ENCODE measurements around the gene PRND. TPM values are rescaled to one million over a fixed set of nuclear protein-coding genes. Genes with fewer than 3 reads are reported as not detected.
A peak's percentile ranks its signal among the peaks of the same experiment; 100 is the strongest.

Gene PRND
- total RNA-seq: under 1 TPM; 0.24 to 0.88 TPM
- polyA plus RNA-seq (2013, experiment 1 of 2): 0.32 TPM
- polyA plus RNA-seq (2013, experiment 2 of 2): 0.21 TPM
- long read RNA-seq, experiment 1: 0 reads
- long read RNA-seq, experiment 2, transcript PRND-201 (2 exons, 3,980 nt): major isoform, 6 of 7 reads
- long read RNA-seq, experiment 2, partial matches to known transcripts: 0 of 7 reads
- long read RNA-seq, experiment 2, other reads (novel, unspliced or antisense): 1 of 7 reads
- long read RNA-seq, experiment 3, transcript PRND-201 (2 exons, 3,980 nt): major isoform, 5 of 5 reads
- long read RNA-seq, experiment 3, partial matches to known transcripts: 0 of 5 reads
- long read RNA-seq, experiment 3, other reads (novel, unspliced or antisense): 0 of 5 reads
- long read RNA-seq, experiment 4, partial matches to known transcripts: 0 of 1 reads
- long read RNA-seq, experiment 4, other reads (novel, unspliced or antisense): 0 of 1 reads

- Histone ChIP-seq H3K4me3 (ENCODE audit: low read length) (peak within 1 kb of the TSS; percentile 61), H3K9me3 (ENCODE audit: control insufficient read depth, low read length) (no peaks in the 10 kb centered on the region), H3K27ac (ENCODE audit: low read depth, low read length) (no peak within 1 kb of the TSS), H3K27me3 (ENCODE audit: control insufficient read depth, insufficient read depth, low read length, poor library complexity, severe bottlenecking) (no peaks in the 10 kb centered on the region), H3K36me3 (ENCODE audit: control insufficient read depth, insufficient read depth, low read length) (no peaks in the 10 kb centered on the region), H3K4me1 (ENCODE audit: control insufficient read depth, insufficient read depth, low read length) (peaks cover 11% of the 10 kb centered on the region), H3K9ac (ENCODE audit: extremely low read depth, low read length, poor library complexity, severe bottlenecking) (peak within 1 kb of the TSS; percentile 70)
- 91 to 94% methylated on average over 2 to 8 of the region's 8 CpGs for WGBS, 2 experiments (ENCODE audit: insufficient coverage in 1 of 2, insufficient read length in 1 of 2)
- Mint-ChIP-seq H3K4me1 (peaks cover 21% of the 10 kb centered on the region), H3K36me3 (ENCODE audit: low read depth) (no peaks in the 10 kb centered on the region), H3K27me3 (ENCODE audit: insufficient read depth) (no peaks in the 10 kb centered on the region), H3K27ac (peak within 1 kb of the TSS; percentile 91), H3K9me3 (peaks cover 1% of the 10 kb centered on the region), H3K4me3 (no peak within 1 kb of the TSS)
- no peak for DNase-seq
- TF ChIP-seq CTCF (conservative IDR thresholded peaks at IDR 0.05): no peak
These were observed at the start of gene PRND for GRCh38 chr20:4721719-4722118. Gene PRND (plus strand): TSS chr20:4721909. CDS start chr20:4724552, 2,643 bp downstream.

- Mint-ChIP-seq H3K36me3 (ENCODE audit: low read depth) (no peaks in the 10 kb centered on the region), H3K27ac (no peak overlapping the region), H3K4me1 (peaks cover 3% of the 10 kb centered on the region), H3K9me3 (no peaks in the 10 kb centered on the region), H3K4me3 (no peak overlapping the region), H3K27me3 (ENCODE audit: insufficient read depth) (no peaks in the 10 kb centered on the region)
- TF ChIP-seq CTCF (conservative IDR thresholded peaks at IDR 0.05): no peak
- no peaks in the 10 kb centered on the region for H3K27me3 ChIP-seq (ENCODE audit: control insufficient read depth, insufficient read depth, low read length, poor library complexity, severe bottlenecking)
- WGBS, 2 experiments (ENCODE audit: insufficient coverage in 1 of 2, insufficient read length in 1 of 2): 93 to 95% methylated on average over 5 of the region's 5 CpGs
- no peak for DNase-seq
- no peak overlapping the region for H3K4me3 ChIP-seq (ENCODE audit: low read length)
- no peak overlapping the region for H3K9ac ChIP-seq (ENCODE audit: extremely low read depth, low read length, poor library complexity, severe bottlenecking)
- no peaks in the 10 kb centered on the region for H3K9me3 ChIP-seq (ENCODE audit: control insufficient read depth, low read length)
- no peaks in the 10 kb centered on the region for H3K36me3 ChIP-seq (ENCODE audit: control insufficient read depth, insufficient read depth, low read length)
- H3K4me1 ChIP-seq (ENCODE audit: control insufficient read depth, insufficient read depth, low read length): no peaks in the 10 kb centered on the region
- no peak overlapping the region for H3K27ac ChIP-seq (ENCODE audit: low read depth, low read length)
These were observed 48.8 kb upstream of the PRND start for GRCh38 chr20:4672948-4673347.

GRCh38 chr20:4673371-4674001 is 48.2 kb upstream of the PRND start:
- Mint-ChIP-seq H3K27ac (no peak overlapping the region), H3K4me1 (peaks cover 3% of the 10 kb centered on the region), H3K4me3 (no peak overlapping the region), H3K27me3 (ENCODE audit: insufficient read depth) (no peaks in the 10 kb centered on the region), H3K36me3 (ENCODE audit: low read depth) (no peaks in the 10 kb centered on the region), H3K9me3 (no peaks in the 10 kb centered on the region)
- WGBS, 2 experiments (ENCODE audit: insufficient coverage in 1 of 2, insufficient read length in 1 of 2): 68 to 83% methylated on average over 3 to 5 of the region's 5 CpGs
- Histone ChIP-seq H3K36me3 (ENCODE audit: control insufficient read depth, insufficient read depth, low read length) (no peaks in the 10 kb centered on the region), H3K9me3 (ENCODE audit: control insufficient read depth, low read length) (no peaks in the 10 kb centered on the region), H3K27me3 (ENCODE audit: control insufficient read depth, insufficient read depth, low read length, poor library complexity, severe bottlenecking) (no peaks in the 10 kb centered on the region), H3K27ac (ENCODE audit: low read depth, low read length) (no peak overlapping the region), H3K4me3 (ENCODE audit: low read length) (no peak overlapping the region), H3K9ac (ENCODE audit: extremely low read depth, low read length, poor library complexity, severe bottlenecking) (no peak overlapping the region), H3K4me1 (ENCODE audit: control insufficient read depth, insufficient read depth, low read length) (no peaks in the 10 kb centered on the region)
- no peak for TF ChIP-seq CTCF (conservative IDR thresholded peaks at IDR 0.05)
- DNase-seq: no peak

Measured in endodermal cell (in vitro differentiated cells).